IPS-15b (cell line): ENCODE results near the gene WDR12.
"Not testable (repeated sequence)": the region's sequence is repeated elsewhere in the genome, so short reads cannot be mapped to it uniquely, and the experiment has no call there.

Experiments
- H3K27me3 ChIP-seq: one replicate; pipeline ENCODE4 v1.6.1; 2013; ENCODE audit warnings: low read length; ENCODE audit not compliant: control insufficient read depth, insufficient read depth
- H3K36me3 ChIP-seq: one replicate; pipeline ENCODE4 v1.6.1; 2013; ENCODE audit warnings: low read length; ENCODE audit not compliant: control insufficient read depth, insufficient read depth
- H3K4me1 ChIP-seq: one replicate; pipeline ENCODE4 v1.6.1; 2013; ENCODE audit warnings: mild to moderate bottlenecking, low read length; ENCODE audit not compliant: control insufficient read depth, insufficient read depth
- H3K4me3 ChIP-seq: one replicate; pipeline ENCODE4 v1.5.1; 2013; ENCODE audit warnings: low read depth, low read length
- H3K9ac ChIP-seq: one replicate; pipeline ENCODE4 v1.6.1; 2013; ENCODE audit warnings: low read depth, mild to moderate bottlenecking, low read length
- H3K9me3 ChIP-seq: one replicate; pipeline ENCODE4 v1.6.1; 2013; ENCODE audit warnings: mild to moderate bottlenecking, low read length; ENCODE audit not compliant: control insufficient read depth, insufficient read depth

The WDR12 gene

GRCh38 chr2:202911512-202912341 is at the start of gene WDR12, which contains the start of gene CARF:
Gene WDR12 (minus strand): TSS chr2:202911673. CDS start chr2:202911476, 197 bp downstream.
Gene CARF (plus strand): TSS chr2:202912275. CDS start chr2:202941903, 29,628 bp downstream.
- Histone ChIP-seq H3K9ac (peak within 1 kb of the TSS; percentile 77), H3K9me3 (no peaks in the 10 kb centered on the region), H3K4me3 (peak within 1 kb of the TSS; percentile 100), H3K36me3 (no peaks in the 10 kb centered on the region), H3K27me3 (no peaks in the 10 kb centered on the region), H3K4me1 (no peaks in the 10 kb centered on the region)

- Histone ChIP-seq H3K4me1 (no peaks in the 10 kb centered on the region), H3K9me3 (no peaks in the 10 kb centered on the region), H3K9ac (no peak overlapping the region), H3K4me3 (no peak overlapping the region), H3K36me3 (no peaks in the 10 kb centered on the region), H3K27me3 (no peaks in the 10 kb centered on the region)
Measured at GRCh38 chr2:202960524-202960923, 49.1 kb upstream of the WDR12 start.

GRCh38 chr2:202950592-202950991 is 39.1 kb upstream of the WDR12 start:
- Histone ChIP-seq H3K4me1 (no peaks in the 10 kb centered on the region), H3K4me3 (no peak overlapping the region), H3K9ac (no peak overlapping the region), H3K36me3 (no peaks in the 10 kb centered on the region), H3K9me3 (peaks cover 3% of the 10 kb centered on the region), H3K27me3 (no peaks in the 10 kb centered on the region)

- not testable (repeated sequence) for H3K4me3 ChIP-seq, H3K4me1 ChIP-seq, H3K9me3 ChIP-seq, H3K36me3 ChIP-seq, H3K9ac ChIP-seq, H3K27me3 ChIP-seq
Measured at GRCh38 chr2:202949333-202949732, 37.9 kb upstream of the WDR12 start.

- Histone ChIP-seq H3K4me1 (no peaks in the 10 kb centered on the region), H3K9me3 (peaks cover 3% of the 10 kb centered on the region), H3K36me3 (no peaks in the 10 kb centered on the region), H3K4me3 (no peak overlapping the region), H3K9ac (no peak overlapping the region), H3K27me3 (no peaks in the 10 kb centered on the region)
Measured at GRCh38 chr2:202945497-202945896, 34.0 kb upstream of the WDR12 start.

- Histone ChIP-seq H3K9me3 (peaks cover 3% of the 10 kb centered on the region), H3K36me3 (no peaks in the 10 kb centered on the region), H3K9ac (no peak overlapping the region), H3K4me3 (no peak overlapping the region), H3K27me3 (no peaks in the 10 kb centered on the region), H3K4me1 (no peaks in the 10 kb centered on the region)
Measured at GRCh38 chr2:202944816-202945215, 33.3 kb upstream of the WDR12 start.

GRCh38 chr2:202944408-202944807 is 32.9 kb upstream of the WDR12 start:
- H3K36me3 ChIP-seq, result no peaks in the 10 kb centered on the region
- H3K4me1 ChIP-seq, result no peaks in the 10 kb centered on the region
- no peak overlapping the region for H3K4me3 ChIP-seq
- H3K27me3 ChIP-seq, result no peaks in the 10 kb centered on the region
- H3K9me3 ChIP-seq, result peaks cover 3% of the 10 kb centered on the region
- H3K9ac ChIP-seq, result no peak overlapping the region

- no peaks in the 10 kb centered on the region for H3K4me1 ChIP-seq
- H3K4me3 ChIP-seq, result no peak overlapping the region
- H3K36me3 ChIP-seq, result no peaks in the 10 kb centered on the region
- no peaks in the 10 kb centered on the region for H3K27me3 ChIP-seq
- H3K9me3 ChIP-seq, result no peaks in the 10 kb centered on the region
- no peak overlapping the region for H3K9ac ChIP-seq
Measured at GRCh38 chr2:202941771-202942170, 30.3 kb upstream of the WDR12 start.

- Histone ChIP-seq H3K27me3 (no peaks in the 10 kb centered on the region), H3K9ac (no peak overlapping the region), H3K36me3 (no peaks in the 10 kb centered on the region)
Measured at GRCh38 chr2:202938960-202939359, 27.5 kb upstream of the WDR12 start.

GRCh38 chr2:202934456-202934855 is 23.0 kb upstream of the WDR12 start:
- Histone ChIP-seq H3K36me3 (no peaks in the 10 kb centered on the region), H3K4me3 (no peak overlapping the region), H3K9ac (no peak overlapping the region), H3K4me1 (no peaks in the 10 kb centered on the region), H3K9me3 (no peaks in the 10 kb centered on the region), H3K27me3 (no peaks in the 10 kb centered on the region)

More at GRCh38 chr2:202938960-202939359, 27.5 kb upstream of the WDR12 start:
- H3K4me3 ChIP-seq, result no peak overlapping the region
- no peaks in the 10 kb centered on the region for H3K4me1 ChIP-seq
- no peaks in the 10 kb centered on the region for H3K9me3 ChIP-seq

- H3K9ac ChIP-seq, result no peak overlapping the region
- no peaks in the 10 kb centered on the region for H3K4me1 ChIP-seq
- H3K36me3 ChIP-seq, result no peaks in the 10 kb centered on the region
- no peaks in the 10 kb centered on the region for H3K27me3 ChIP-seq
- no peak overlapping the region for H3K4me3 ChIP-seq
- no peaks in the 10 kb centered on the region for H3K9me3 ChIP-seq
Measured at GRCh38 chr2:202933958-202934357, 22.5 kb upstream of the WDR12 start.

- Histone ChIP-seq H3K9ac (no peak overlapping the region), H3K9me3 (no peaks in the 10 kb centered on the region), H3K4me3 (no peak overlapping the region), H3K27me3 (no peaks in the 10 kb centered on the region), H3K4me1 (no peaks in the 10 kb centered on the region), H3K36me3 (no peaks in the 10 kb centered on the region)
Measured at GRCh38 chr2:202933139-202933510, 21.7 kb upstream of the WDR12 start.
